Left renal cortex interstitium (tissue), 4 donors: ENCODE measurements around the gene NBDY. TPM values are rescaled to one million over a fixed set of nuclear protein-coding genes. Genes with fewer than 3 reads are reported as not detected.
"Not testable (repeated sequence)": the region's sequence is repeated elsewhere in the genome, so short reads cannot be mapped to it uniquely, and the experiment has no call there.

Experiments
- DNase-seq, 4 donors: peaks; one replicate each; pipeline ENCODE4 v3.0.0-alpha.2; 2013; ENCODE audit warnings: low read depth in 4 of 4, low spot score in 2 of 4, missing footprints in 1 of 4
- polyA plus RNA-seq, 4 donors: library from polyadenylated mRNA; unstranded; fragments of 120-200 nt; gene quantifications; one replicate each; pipeline ENCODE4 v1.2.1, GENCODE V29; 2013; ENCODE audit not compliant: insufficient read length in 4 of 4

The NBDY gene
- polyA plus RNA-seq, 4 donors, result 85.4 to 112 (median 96.6) TPM

DNA sequence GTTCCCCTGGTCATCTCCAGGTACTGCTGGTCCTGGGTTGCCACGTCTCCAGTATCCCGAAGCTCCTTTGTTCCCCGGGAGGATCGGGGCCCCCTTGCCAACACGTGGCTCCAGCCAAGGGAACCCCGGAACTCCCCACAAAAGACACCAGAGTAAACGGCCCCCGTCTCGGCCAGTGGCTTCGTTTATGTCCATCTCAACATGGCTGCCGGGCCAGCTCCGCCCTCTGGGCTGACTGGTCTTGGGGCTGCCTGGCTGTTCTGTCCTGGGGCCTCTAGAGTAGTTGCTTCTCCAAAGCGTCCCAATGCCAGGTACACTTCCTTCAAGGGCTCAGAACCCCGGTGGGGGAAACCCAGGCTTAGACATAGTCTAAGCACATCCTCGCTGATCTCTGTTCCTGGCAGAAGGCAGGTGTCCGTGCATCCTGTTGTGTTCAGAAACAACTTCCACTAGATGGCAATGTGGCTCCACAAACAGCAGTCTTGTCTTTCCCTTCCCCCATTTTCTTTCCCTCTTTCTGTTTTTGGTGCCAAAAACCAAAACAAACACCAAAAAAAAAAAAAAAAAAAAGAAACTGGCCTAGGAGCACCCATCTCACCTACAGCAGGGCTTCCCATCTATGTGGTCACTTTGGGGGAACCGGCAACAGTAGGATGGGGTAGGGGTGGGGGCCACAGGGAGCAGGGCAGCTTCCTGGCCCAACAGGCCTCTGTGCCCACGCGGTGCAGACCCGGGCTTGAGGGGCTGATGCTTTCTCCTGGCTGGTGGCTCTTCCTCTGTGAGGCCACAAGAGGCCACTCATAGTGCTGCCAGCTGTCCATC lies 35.3 kb downstream of the NBDY start:
- peak in 2 of 4 donors; percentile 21 to 43 for DNase-seq

DNA sequence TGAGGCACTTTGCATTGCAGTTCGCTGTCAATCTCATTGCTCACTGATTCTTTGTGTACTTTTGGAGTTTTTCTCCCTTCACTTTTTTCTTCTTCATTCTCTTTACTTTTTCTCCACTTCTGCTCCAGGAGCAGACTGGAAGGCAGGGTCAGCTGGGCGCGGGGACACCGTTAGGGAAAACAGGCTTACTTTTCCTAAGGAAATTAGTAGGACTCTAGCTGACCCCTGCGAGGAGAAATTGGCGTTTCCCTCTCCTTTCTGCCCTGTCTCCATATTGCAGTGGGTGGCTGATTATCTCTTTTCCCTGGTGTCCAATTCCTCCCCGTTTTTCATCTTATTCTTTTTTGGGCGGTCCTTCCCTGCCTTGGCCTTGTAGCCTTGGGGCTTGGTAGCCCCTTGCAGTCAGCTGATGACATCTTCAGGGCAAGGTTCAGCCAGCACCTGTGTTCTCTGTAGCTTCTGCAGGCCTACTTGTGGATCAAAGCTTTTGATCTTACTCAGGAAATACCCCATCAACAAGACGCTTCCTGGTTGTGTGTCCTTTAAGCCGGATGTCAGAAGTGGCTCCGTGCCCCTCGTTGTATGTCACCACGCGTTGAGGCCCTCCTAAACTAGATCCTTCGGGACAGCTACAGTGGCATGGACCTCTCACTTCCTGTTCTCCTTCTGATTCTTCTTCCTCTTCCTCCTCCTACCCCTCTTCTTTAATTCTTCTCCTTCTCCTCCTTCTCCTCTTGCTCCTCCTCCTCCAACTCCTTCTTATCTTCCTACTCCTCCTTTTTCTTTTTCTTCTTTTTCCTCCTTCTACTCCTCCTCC lies 36.1 kb downstream of the NBDY start:
- no peak for DNase-seq

DNA sequence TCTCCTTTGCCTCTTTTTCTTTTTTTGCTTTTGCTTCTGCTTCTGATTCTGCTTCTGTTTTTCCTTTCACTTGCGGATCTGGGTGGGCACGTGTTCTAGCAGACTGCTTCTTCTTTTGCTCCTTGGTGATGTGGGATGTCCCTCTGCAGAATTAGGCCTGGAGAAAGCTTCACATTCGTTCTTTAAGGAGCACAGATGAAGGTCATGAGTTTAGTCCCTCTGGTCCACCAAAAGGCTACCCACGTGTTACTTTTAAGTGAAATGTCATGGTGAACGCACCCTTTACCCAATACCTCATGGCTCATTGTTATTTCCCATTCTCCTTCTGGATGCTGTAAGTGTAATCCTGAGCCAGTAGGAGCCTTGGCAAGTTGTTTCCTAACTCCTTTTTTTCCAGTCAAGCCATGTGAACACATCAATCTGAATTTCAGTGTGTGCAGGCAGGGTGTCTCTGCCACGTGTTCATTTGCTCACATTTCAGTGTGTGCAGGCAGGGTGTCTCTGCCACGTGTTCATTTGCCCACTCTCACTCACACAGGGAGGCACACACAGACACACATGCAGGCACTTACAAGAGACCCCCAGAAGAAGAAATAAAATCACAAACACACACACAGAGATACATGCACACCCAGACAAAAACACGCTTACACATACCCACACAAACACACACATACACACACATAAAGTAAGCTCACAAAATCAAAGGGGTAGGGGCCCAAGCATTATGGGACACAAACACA lies 36.9 kb downstream of the NBDY start:
- DNase-seq, result no peak

DNA sequence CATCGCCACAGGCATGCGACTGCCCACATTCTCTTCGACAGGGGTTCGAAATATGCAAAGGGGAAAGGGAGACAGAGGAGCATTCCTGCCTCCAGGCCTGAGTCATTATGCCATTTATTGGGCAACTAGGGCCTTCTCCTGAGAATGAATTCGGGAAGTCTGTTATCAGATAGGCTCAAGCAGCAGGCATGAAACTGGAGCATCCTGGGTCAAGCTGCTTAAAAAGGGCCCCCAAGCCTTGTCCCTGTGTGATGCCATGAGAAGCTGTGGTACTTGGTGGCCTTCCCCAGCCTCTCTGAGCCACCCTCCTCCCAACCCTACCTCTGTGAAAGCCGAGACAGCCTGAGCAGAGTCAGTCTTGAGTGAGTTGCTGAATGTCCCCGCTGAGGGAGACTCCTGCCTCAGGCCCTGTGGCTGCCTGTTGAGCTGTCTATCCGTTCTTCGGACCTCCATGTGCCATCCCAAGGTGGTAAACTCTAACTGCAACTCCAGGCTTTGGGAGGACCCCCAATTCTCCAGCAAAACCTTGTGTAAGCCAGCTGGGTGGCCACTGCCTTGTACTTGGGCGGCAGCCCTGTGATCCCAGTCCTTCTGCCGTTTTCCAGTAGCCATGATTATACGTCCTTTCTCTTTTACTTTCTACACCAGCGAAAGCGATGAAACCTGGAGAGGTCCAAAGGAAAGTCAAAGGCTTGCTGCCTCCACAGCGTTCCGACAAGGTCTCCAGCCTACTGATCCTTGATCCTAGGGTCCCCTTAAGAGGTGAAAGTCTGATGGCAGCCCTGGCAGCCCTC lies 37.7 kb downstream of the NBDY start:
- DNase-seq, result no peak

DNA sequence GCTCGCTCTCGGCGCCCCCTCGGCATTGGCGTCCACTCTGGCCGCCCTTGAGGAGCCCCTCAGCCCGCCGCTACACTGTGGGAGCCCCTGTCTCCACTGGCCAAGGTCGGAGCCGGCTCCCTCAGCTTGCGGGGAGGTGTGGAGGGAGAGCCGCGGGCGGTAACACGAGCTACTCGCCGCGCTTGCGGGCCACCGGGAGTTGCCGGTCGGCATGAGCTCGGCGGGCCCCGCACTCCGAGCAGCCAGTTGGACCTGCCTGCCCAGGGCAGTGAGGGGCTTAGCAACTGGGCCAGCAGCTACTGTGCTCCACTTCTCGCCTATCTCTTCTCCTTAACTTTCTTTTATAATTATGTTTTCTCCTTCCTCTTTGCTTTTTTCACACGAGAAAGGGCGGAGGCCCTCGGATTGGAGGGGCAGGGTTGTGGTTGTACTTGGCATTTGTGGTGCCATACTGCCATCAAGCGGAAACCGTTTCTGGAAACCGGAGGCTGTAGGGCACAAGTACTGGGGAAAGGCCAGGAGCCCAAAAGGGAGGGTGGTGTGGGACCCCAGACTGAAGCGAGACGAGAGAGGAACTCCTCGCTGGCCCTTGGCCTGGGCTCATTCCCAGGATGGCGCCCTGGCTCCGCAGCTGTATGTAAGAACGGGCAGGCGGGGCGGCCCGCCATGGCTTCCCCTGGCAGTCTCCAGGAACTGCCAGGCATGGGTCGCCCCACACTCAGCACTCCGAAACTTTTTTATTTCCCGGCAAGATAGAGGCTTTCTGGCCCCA lies 38.5 kb downstream of the NBDY start:
- DNase-seq, result not testable (repeated sequence)

- not testable (repeated sequence) for DNase-seq
Observed at GRCh38 chrX:56768120-56768660, 39.1 kb downstream of the NBDY start.

GRCh38 chrX:56772675-56773521 lies 43.9 kb downstream of the NBDY start:
- DNase-seq, result not testable (repeated sequence)

DNA sequence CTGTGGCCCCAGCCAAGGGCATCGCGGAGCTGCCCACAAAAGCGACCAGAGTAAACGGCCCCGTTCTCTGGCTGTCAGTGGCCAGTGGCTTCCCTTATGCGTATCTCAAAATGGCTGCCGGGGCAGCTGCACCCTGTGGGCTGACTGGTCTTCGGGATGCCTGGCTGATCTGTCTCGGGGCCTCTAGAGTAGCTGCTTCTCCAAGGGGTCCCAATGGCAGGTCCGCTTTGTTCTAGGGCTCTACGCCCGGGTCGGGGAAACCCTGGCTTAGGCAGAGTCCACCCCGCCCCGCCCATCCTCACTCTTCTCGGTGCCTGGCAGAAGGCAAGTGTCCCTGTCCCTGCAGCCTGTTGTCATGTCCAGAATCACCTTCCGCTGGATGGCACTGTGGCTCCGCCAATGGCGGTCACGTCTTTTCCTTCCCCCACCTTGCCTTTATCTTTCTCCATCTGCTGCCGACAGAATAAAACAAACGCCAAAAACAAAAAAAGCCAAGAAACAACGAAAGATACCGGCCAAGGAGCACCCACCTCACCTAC lies 44.5 kb downstream of the NBDY start:
- DNase-seq, result not testable (repeated sequence)

DNA sequence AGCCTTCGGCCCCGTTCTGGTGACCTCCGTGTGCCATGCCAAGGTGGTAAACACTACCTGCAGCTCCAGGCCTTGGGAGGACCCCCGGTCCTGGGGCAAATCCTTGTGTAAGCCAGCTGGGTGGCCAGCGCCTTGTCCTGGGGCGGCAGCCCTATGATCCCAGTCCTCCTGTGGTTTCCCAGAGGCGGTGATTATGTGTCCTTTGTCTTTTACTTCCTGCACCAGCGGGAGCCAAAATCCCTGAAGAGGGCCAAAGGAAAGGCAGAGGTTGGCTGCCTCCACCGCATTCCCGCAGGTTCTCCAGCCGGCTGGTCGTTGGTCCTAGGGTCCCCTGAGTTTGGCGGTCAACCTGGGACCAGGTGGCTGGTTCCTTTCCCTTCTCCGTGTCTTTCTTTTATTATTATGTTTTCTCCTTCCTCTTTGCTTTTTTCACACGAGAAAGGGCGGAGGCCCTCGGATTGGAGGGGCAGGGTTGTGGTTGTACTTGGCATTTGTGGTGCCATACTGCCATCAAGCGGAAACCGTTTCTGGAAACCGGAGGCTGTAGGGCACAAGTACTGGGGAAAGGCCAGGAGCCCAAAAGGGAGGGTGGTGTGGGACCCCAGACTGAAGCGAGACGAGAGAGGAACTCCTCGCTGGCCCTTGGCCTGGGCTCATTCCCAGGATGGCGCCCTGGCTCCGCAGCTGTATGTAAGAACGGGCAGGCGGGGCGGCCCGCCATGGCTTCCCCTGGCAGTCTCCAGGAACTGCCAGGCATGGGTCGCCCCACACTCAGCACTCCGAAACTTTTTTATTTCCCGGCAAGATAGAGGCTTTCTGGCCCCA lies 49.3 kb downstream of the NBDY start:
- not testable (repeated sequence) for DNase-seq

DNA sequence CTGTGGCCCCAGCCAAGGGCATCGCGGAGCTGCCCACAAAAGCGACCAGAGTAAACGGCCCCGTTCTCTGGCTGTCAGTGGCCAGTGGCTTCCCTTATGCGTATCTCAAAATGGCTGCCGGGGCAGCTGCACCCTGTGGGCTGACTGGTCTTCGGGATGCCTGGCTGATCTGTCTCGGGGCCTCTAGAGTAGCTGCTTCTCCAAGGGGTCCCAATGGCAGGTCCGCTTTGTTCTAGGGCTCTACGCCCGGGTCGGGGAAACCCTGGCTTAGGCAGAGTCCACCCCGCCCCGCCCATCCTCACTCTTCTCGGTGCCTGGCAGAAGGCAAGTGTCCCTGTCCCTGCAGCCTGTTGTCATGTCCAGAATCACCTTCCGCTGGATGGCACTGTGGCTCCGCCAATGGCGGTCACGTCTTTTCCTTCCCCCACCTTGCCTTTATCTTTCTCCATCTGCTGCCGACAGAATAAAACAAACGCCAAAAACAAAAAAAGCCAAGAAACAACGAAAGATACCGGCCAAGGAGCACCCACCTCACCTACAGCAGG lies 50.0 kb downstream of the NBDY start:
- not testable (repeated sequence) for DNase-seq

DNA sequence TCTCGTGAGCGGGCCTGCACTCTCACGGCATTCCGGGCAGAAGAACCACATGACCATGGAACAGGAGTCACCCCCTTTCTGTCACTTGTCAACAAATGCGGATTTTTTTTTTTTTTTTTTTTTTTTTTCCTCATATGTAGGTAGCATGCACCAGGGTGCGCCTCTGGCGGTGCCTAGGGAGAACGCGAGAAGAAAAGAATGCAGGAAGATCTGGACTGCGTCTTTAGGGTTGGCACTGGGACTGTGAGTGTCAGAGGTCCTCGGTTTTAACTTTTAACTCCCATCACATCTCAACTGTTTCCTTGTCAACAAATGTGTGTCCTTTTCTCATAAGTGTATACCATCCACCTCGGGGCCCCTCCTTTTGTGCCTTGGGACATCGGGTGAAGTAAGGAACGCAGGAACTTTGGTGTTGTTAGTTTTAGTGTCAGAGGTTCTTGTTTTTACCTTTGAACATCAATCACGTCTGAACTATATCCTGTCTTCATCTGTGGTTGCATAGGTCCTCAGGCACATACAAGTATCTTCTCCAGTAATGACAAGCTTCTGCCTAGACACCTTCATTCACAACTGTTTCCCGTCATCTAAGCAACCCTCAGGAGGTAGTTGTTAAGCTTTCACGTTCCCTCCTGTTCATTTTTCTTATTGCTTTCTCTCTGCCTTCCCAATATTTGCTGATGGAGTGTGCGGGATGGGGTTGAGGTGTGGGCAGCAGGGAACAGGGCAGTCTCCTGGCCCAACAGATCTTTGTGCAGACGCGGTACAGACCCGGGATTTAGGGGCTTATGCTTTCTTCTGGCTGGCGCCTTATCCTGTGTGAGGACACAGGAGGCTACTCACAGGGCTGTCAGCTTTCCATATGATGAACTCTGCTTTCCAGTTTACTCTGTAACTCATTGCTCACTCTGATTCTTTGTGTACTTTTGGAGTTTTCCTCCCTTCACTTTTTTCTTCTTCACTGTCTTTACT lies 51.9 kb downstream of the NBDY start:
- not testable (repeated sequence) for DNase-seq

GRCh38 chrX:56782352-56782751 lies 53.3 kb downstream of the NBDY start:
- DNase-seq, result no peak

GRCh38 chrX:56782791-56783449 lies 53.9 kb downstream of the NBDY start:
- DNase-seq, result no peak

DNA sequence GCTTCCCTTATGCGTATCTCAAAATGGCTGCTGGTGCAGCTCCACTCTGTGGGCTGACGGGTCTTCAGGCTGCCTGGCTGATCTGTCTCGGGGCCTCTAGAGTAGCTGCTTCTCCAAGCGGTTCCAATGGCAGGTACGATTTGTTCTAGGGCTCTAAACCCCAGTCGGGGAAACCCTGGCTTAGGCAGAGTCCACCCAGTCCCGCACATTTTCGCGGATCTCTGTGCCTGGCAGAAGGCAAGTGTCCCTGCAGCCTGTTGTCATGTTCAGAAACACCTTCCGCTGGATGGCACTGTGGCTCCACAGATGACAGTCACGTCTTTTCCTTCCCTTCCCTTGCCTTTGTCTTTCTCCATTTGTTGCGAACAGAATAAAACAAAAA lies 54.4 kb downstream of the NBDY start:
- no peak for DNase-seq

- no peak for DNase-seq
Observed at GRCh38 chrX:56783996-56784620, 55.1 kb downstream of the NBDY start.
